ENCODE measurements around the gene ADGRE2.
A peak's percentile ranks its signal among the peaks of the same experiment; 100 is the strongest.

The ADGRE2 gene

GRCh38 chr19:14732510-14732909, 45.9 kb downstream of the ADGRE2 start:
- DNase-seq, result no peak

GRCh38 chr19:14731200-14731599, 47.2 kb downstream of the ADGRE2 start:
- DNase-seq, result no peak

DNA sequence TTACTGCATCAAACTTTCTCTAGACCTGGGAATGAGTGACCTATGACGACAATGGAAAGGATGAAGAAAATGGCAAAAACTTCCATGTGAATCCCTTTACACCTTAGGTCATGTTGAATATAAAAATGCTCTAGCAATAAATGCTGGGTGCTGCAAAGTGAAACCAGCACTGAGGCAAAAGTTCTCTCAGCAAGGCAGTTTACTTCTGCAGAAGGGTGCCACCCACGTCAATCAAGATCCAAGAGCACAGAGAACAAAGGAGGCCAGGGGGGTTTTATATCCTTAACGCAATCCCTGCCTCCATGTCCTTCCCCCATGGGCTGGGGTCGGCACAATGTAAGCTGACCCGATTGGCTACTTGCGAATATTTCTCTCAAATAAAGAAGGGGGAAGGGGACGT, 49.8 kb downstream of the ADGRE2 start:
- DNase-seq, result no peak

- DNase-seq, result no peak
Measured at GRCh38 chr19:14722127-14722526, 56.2 kb downstream of the ADGRE2 start.

- DNase-seq, result no peak
Measured at GRCh38 chr19:14719162-14719561, 59.2 kb downstream of the ADGRE2 start.

GRCh38 chr19:14718522-14719116, 59.7 kb downstream of the ADGRE2 start:
- no peak for DNase-seq

DNA sequence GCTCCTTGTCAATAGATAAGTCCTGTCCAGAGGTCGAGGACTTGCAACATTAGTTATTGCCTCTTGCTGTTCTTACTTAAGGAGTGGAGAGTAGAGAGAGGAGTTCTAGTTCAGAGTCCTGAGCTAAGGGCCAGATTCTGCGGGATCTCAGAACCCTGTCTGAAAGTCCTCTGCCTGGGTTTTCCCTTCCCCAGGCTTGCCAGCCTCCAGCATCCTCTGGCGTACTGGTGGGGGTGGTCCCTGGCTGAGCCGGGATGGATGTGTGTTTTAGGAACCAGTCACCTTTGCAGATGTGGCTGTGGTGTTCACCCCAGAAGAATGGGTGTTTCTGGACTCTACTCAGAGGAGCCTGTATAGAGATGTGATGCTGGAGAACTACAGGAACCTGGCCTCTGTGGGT, 62.5 kb downstream of the ADGRE2 start:
- no peak for DNase-seq

DNA sequence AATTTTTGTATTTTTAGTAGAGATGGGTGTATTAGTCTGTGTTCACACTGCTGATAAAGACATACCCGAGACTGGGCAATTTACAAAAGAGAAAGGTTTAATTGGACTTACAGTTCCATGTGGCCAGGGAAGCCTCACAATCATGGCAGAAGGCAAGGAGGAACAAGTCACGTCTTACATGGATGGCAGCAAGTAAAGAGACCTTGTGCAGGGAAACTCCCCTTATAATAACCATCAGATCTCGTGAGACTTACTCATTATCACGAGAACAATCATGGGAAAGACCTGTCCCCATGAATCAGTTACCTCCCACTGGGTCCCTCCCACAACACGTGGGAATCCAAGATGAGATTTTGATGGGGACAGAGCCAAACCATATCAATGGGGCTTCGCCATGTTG, 73.9 kb downstream of the ADGRE2 start:
- DNase-seq, result no peak

DNA sequence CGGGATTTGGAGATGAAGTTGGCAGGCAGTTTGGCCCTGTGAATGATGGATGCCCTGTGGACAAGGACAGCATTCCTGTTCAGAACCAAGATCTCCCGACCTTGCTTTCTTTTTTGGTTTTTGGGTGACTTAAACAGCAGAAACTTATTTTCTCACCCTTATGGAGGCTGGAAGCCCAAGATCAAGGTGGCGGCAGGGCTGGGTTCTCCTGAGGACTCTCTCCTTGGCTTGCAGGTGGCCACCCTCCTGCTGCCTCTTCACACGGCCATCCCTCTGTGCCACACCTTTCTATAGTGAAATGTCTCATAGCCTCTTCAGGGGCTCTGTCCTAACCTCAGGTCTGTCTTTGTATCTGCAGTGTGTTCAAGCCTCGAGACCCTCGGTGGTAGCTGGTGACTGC, 74.5 kb downstream of the ADGRE2 start:
- DNase-seq, result no peak

DNA sequence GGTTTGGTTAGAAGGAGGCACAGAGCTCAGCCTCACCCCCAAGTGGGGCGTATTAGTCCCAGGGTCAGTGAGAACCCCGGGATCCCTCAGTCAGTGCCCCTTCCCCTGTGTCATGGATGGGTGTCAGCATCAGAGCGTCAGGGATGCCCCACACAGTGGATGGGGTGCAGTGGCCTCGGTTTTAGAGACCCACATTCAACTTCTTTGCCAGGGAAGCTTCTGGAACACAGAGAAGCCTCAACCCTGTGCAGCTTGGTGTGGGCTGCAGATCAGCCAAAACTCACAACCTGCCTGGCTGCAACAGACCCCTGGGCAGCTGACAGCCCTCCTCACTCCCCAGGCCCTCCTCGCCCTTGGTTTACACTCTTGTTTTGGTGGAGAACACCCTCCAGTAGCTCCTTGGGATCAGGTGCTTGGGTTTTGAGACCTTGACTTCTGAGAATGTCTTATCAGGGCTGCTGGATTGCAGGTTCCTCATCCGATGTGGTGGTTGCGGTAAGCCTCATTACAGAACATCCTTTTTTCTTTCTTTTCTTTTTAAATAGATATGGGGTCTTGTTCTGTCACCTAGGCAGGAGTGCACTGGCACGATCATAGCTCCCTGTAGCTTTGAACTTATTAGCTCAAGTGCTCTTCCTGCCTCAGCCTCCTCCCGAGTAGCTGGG, 77.5 kb downstream of the ADGRE2 start:
- no peak for DNase-seq

DNA sequence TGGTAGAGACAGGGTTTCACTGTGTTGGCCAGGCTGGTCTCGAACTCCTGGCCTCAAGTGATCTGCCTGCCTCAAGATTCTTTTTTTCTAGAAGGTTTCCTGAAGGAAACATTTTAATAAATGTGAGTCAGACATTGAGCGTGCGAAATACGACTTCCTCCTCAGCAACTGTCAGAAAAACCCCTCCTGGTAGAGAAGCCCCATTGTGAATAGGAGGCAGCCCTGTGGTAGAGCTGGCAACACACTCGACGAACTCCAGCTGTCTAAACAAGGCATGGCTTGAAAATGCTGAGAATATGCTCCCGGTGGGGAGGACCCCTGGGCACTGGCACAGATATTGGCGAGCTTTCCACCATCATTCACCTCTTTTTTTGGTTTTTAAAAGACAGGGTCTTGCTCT, 78.7 kb downstream of the ADGRE2 start:
- no peak for DNase-seq

DNA sequence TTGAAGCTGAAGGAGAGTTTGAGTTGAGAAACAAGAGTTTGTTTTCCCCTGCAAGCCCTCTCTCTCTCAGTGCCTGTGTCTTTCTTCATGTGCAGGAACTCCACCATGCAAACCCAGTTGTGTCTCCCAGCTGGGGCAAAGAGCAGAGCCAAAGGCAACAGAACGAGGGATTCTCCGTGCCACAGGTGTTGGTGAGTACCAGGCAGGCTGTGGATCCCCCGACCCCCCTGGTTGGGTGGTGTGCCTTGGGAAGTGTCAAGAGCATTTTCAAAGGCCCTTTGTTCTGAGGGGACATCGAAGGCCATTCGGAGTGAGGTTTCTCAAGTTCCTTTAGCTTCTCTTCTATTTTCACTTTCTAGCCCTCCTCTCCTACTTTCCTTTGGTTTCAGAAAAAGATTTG, 82.9 kb downstream of the ADGRE2 start:
- DNase-seq, result no peak

- no peak for DNase-seq
Measured at GRCh38 chr19:14694641-14695266, 83.6 kb downstream of the ADGRE2 start.

- DNase-seq, result peak; percentile 91
Measured at GRCh38 chr19:14689598-14690503, 88.5 kb downstream of the ADGRE2 start, which contains the start of gene ZNF333. Gene ZNF333 (plus strand): TSS chr19:14690048. CDS start chr19:14693492, 3,444 bp downstream.

GRCh38 chr19:14686411-14686810, 91.9 kb downstream of the ADGRE2 start:
- DNase-seq, result no peak

GRCh38 chr19:14683439-14683838, 94.9 kb downstream of the ADGRE2 start:
- no peak for DNase-seq
